AG04450 (cell line): Measurements from ENCODE around the gene ZBBX. TPM values are rescaled to one million over a fixed set of nuclear protein-coding genes. Genes with fewer than 3 reads are reported as not detected.

Experiments used
- CTCF ChIA-PET: fragments of 300-600, 350-600 bp; formaldehyde crosslinking; extraction: SDS; loops from one replicate; lab custom pipeline; 2022; ENCODE audit warnings: antibody characterized with exemption, inconsistent platforms; lab: Charles Lee
- POLR2A ChIA-PET: fragments of 350-600 bp; formaldehyde crosslinking; extraction: SDS; loops from one replicate; lab custom pipeline; 2021; ENCODE audit warnings: antibody characterized with exemption, inconsistent platforms; lab: Yijun Ruan, JAX
- DNase-seq: peaks from one replicate; pipeline ENCODE4 v3.0.0-alpha.2; 2011; ENCODE audit warnings: low read depth, low spot score
- H3K27ac ChIP-seq: one replicate; pipeline ENCODE4 v1.5.1; 2012; ENCODE audit warnings: low read depth, low read length, control low read depth
- H3K27me3 ChIP-seq: one replicate; pipeline ENCODE4 v1.6.0; 2012; ENCODE audit warnings: low read length; ENCODE audit not compliant: control insufficient read depth, insufficient read depth
- H3K4me3 ChIP-seq: 2 replicates; pipeline ENCODE4 v1.5.1; 2011; ENCODE audit warnings: mild to moderate bottlenecking, low read depth, low read length, control low read depth
- H3K9me3 ChIP-seq: 2 replicates; pipeline ENCODE4 v1.5.1; 2012; ENCODE audit warnings: low read length; ENCODE audit not compliant: control insufficient read depth, insufficient read depth
- polyA plus RNA-seq: library from polyadenylated mRNA; depleted of rRNA; stranded (reverse); fragments of >200 nt; gene quantifications from 2 replicates; pipeline ENCODE4 v1.2.3, GENCODE V29; 2011
- TF ChIP-seq, protein P1 (sequence below): IDR thresholded peaks from 2 replicates; pipeline ENCODE4 v1.5.1; 2011; ENCODE audit warnings: low read depth, low read length, control low read depth, inconsistent platforms

The ZBBX gene
- polyA plus RNA-seq, 1 experiment, result not detected

DNA sequence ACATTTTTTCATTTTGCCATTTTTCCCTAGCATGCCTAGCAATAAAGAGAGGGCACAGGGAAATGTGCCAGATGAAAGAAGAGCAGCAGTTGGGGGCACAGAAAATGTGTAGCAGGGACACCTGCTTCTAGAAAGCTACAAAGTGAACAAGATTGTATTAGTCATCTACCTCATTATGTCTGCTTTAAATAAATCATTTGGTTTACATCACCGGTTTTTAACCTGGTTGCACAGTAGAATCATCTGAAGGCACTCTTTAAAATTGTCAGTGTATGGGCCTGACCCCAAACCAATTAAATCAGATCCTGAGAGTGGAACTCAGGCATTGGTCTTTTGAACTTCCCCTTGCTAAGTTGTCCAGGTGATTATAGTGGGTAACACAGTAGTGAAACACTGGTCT lies 73.8 kb downstream of the ZBBX start:
- POLR2A ChIA-PET, result no interaction called here
- no peak for DNase-seq
- H3K9me3 ChIP-seq, result peaks cover 4% of the 10 kb centered on the region; the same call in 1 of the 2 replicates
- TF ChIP-seq, protein P1, sequence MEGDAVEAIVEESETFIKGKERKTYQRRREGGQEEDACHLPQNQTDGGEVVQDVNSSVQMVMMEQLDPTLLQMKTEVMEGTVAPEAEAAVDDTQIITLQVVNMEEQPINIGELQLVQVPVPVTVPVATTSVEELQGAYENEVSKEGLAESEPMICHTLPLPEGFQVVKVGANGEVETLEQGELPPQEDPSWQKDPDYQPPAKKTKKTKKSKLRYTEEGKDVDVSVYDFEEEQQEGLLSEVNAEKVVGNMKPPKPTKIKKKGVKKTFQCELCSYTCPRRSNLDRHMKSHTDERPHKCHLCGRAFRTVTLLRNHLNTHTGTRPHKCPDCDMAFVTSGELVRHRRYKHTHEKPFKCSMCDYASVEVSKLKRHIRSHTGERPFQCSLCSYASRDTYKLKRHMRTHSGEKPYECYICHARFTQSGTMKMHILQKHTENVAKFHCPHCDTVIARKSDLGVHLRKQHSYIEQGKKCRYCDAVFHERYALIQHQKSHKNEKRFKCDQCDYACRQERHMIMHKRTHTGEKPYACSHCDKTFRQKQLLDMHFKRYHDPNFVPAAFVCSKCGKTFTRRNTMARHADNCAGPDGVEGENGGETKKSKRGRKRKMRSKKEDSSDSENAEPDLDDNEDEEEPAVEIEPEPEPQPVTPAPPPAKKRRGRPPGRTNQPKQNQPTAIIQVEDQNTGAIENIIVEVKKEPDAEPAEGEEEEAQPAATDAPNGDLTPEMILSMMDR, result no peak
- CTCF ChIA-PET, result no interaction called here
- H3K27me3 ChIP-seq, result no peaks in the 10 kb centered on the region
- no peak overlapping the region for H3K27ac ChIP-seq
- H3K4me3 ChIP-seq, result no peak overlapping the region

DNA sequence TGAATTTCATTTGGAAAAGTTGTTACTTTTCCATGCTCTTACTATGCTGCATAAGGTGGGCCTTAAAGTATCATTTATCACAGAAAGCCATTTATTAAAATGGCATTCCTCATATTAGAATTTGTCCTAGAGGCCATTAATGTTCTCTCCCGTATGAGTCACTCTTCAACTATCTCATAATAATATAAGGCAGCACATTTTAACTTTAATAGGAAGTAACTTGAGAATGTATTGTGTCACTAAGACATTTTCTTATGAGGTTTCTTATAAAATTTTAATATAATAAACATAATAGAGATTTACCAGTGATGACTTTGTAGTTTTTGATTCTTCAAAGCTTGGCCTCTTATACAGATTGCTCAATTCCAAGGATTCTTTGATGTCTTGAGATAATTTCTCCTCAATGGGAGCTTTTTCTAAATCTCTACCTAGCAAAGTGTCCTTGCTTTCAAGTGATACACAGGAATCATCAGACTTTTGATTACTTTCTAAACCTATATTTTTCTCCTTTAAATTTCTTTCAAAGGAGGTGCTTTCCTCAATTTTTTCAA lies 74.7 kb downstream of the ZBBX start:
- no peak for DNase-seq
- TF ChIP-seq, protein P1, result no peak
- peaks cover 4% of the 10 kb centered on the region; the same call in 1 of the 2 replicates for H3K9me3 ChIP-seq
- no peak overlapping the region for H3K27ac ChIP-seq
- POLR2A ChIA-PET, result no interaction called here
- CTCF ChIA-PET, result no interaction called here
- no peaks in the 10 kb centered on the region for H3K27me3 ChIP-seq
- H3K4me3 ChIP-seq, result no peak overlapping the region

DNA sequence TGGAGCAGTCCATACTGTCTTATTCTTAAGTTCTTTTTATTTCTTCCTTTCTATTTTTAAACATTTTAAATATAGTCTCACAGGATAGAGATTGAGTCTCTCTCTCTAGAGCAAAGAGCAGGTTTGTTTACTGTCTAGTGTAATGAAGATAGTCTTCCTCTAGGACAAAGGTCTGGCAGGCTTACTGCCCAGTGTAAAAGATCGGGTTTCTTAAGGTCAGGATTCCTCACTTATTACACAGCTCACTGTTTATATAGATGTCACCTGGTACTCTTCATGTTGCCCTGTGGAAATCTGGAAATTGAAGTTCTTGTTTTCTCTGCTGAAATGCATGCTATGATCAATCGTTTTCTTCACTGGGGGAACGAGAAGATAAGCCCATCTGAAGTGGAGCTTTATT lies 76.0 kb downstream of the ZBBX start:
- POLR2A ChIA-PET, result no interaction called here

DNA sequence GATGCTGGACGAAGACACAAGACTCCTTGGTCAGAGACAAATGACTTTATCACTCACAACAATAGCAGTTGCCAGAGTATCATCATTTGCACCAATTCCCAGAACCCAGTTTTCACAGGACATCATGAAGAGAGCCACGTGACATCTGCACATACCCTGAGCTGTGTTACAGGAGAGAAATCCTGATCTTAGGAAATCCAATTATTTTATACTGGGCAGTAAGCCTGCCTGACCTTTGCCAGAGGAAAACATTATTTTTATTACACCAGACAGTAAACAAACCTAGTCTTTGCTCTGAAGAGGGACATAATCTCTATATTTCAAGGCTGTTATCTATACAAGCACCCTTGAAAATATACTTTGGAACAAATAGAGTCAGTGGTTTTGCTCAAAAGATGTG lies 77.4 kb downstream of the ZBBX start:
- Histone ChIP-seq H3K27me3 (no peaks in the 10 kb centered on the region), H3K27ac (no peak overlapping the region), H3K9me3 (peaks cover 4% of the 10 kb centered on the region; the same call in 1 of the 2 replicates), H3K4me3 (no peak overlapping the region)
- CTCF ChIA-PET, result no interaction called here
- POLR2A ChIA-PET, result no interaction called here
- no peak for DNase-seq
- TF ChIP-seq, protein P1, result no peak

More for the DNA sequence above, 76.0 kb downstream of the ZBBX start:
- H3K27ac ChIP-seq, result no peak overlapping the region
- CTCF ChIA-PET, result no interaction called here
- no peak overlapping the region for H3K4me3 ChIP-seq
- TF ChIP-seq, protein P1, result no peak
- DNase-seq, result no peak
- no peaks in the 10 kb centered on the region for H3K27me3 ChIP-seq
- H3K9me3 ChIP-seq, result peaks cover 4% of the 10 kb centered on the region; the same call in 1 of the 2 replicates

DNA sequence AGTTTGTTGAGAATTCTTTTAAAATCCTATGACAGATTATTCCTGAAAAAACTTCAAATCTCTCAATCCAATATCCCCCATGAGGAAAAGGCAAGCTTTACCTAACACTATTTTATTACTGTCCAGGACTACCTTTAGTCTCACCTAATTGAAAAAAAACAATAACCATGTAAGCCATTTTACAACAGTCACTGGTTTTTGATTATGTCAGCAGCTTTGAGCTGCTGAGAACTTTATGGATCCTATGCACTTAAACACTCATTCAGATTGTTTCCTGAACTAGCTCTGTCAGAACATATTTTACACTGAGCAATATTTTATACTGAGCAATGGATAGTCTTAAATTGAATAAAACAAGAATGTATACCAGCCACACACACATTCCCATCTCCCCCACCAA lies 79.9 kb downstream of the ZBBX start:
- POLR2A ChIA-PET, result no interaction called here
- Histone ChIP-seq H3K9me3 (peaks cover 4% of the 10 kb centered on the region; the same call in 1 of the 2 replicates), H3K4me3 (no peak overlapping the region), H3K27me3 (no peaks in the 10 kb centered on the region), H3K27ac (no peak overlapping the region)
- CTCF ChIA-PET, result interaction anchor here (0.7 kb wide), 1 partner anchor 1403 kb away, joined by 3 read pairs; no protein-coding TSS in a partner anchor
- DNase-seq, result no peak
- TF ChIP-seq, protein P1, result no peak
